IPS DF 19.7 (cell line): Measurements from ENCODE around the gene COIL.
"Not testable (repeated sequence)": the region's sequence is repeated elsewhere in the genome, so short reads cannot be mapped to it uniquely, and the experiment has no call there.

Source experiments
- DNase-seq: peaks from one replicate; pipeline ENCODE4 v3.0.0-alpha.2; 2013; ENCODE audit warnings: low read depth, low spot score

Gene COIL, protein sequence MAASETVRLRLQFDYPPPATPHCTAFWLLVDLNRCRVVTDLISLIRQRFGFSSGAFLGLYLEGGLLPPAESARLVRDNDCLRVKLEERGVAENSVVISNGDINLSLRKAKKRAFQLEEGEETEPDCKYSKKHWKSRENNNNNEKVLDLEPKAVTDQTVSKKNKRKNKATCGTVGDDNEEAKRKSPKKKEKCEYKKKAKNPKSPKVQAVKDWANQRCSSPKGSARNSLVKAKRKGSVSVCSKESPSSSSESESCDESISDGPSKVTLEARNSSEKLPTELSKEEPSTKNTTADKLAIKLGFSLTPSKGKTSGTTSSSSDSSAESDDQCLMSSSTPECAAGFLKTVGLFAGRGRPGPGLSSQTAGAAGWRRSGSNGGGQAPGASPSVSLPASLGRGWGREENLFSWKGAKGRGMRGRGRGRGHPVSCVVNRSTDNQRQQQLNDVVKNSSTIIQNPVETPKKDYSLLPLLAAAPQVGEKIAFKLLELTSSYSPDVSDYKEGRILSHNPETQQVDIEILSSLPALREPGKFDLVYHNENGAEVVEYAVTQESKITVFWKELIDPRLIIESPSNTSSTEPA

DNA sequence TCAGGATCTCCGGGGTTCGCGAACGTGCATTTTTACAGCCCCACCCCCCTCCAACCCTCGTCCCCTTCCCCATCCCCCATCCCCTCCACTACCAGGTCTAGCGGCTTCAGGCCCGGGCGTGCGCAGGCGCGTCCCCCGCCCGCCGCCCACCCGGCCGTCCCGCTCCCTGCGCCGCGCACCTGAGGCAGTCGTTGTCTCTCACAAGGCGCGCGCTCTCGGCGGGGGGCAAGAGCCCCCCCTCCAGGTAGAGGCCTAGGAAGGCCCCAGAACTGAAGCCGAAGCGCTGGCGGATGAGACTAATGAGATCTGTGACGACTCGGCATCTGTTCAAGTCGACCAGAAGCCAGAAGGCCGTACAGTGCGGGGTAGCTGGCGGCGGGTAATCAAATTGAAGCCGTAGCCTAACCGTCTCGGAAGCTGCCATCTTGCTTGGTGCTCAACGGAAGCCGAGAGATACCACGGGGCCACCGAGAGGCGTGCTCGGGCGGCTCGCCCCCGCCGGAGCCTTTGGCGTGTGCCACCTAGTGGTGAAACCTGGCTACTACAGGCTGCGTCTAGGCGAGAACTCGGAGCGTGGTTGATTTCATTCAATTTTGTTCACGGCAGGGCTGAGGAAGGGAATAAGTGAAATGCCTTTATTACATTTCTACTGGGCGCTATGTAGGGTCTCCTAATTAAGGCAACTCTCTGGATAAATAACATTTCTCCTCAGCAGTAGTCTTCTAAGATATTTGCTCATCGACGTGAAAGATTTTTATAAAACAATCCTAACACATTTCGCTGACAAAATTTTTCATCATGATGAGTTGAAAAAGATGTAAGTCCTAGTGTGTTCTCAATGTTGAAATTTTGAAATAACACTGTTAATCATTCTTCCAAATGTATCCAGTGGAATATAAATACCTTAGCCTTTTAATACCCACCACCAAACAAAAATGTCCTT, at the start of gene COIL:
Gene COIL, minus strand, starts transcription at position 455 of the 943 bp plus-strand sequence. Its CDS starts 31 bp downstream, at position 424.
- no peak for DNase-seq

DNA sequence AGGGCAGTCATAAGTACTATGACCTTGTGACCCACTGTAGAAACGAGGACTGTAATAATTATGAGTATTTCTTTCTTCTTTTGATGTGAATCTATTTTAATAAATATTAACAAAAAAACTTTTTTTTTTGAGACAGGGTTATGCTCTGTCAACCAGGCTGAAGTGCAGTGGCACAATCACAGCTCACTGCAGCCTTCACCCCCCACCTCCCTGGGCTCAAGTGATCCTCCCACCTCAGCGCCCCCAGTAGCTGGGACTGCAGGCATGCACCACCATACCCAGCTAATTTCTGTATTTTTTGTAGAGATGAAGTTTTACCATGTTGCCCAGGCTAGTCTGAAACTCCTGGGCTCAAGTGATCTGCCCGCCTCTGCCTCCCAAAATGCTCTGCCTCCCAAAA, 49.6 kb upstream of the COIL start:
- DNase-seq = no peak

GRCh38 chr17:57009737-57010445, 49.0 kb upstream of the COIL start:
- DNase-seq = peak; percentile 73

- DNase-seq = no peak
These were observed 48.1 kb upstream of the COIL start for GRCh38 chr17:57008958-57009357.

DNA sequence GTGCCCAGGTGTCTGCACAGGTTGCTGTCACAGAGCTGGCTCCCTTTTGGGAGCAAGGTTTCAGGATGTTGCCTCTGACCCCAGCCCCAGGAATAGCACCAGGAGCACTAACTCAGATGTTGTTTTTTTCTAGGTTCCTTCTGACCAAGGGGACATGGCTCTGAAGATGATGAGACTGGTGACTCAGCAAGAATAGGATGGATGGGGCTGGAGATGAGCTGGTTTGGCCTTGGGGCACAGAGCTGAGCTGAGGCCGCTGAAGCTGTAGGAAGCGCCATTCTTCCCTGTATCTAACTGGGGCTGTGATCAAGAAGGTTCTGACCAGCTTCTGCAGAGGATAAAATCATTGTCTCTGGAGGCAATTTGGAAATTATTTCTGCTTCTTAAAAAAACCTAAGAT, 45.2 kb upstream of the COIL start:
- no peak for DNase-seq

DNA sequence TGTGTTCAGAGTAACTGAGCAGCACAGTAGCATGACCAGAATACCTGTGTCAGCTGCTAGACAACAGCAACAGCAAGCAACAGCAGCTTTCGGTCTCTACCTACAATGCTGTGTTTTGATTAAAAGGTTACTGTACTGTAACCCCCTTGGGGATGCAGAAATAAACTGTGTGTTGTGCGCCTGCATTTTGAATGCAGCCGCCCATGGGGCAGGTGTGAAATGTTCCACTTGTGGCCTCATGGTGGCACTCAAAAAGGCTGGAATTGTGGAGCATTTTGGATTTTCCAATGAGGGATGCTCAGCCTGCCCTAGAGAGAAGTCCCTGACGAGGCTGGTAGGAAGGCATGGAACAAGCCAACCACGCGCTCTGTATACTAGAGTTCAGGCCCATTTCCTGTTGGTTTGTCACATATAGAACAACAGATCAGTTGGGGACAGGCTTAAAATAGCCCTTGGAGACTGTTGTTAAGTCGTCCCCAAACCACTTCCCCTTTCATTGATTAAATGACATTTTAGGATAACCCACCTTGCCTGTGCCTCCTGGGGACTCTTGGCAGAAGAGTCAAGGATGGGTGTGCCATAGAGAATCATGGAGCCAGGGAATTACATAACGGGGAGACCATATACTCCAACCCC, 44.2 kb upstream of the COIL start:
- DNase-seq = no peak

DNA sequence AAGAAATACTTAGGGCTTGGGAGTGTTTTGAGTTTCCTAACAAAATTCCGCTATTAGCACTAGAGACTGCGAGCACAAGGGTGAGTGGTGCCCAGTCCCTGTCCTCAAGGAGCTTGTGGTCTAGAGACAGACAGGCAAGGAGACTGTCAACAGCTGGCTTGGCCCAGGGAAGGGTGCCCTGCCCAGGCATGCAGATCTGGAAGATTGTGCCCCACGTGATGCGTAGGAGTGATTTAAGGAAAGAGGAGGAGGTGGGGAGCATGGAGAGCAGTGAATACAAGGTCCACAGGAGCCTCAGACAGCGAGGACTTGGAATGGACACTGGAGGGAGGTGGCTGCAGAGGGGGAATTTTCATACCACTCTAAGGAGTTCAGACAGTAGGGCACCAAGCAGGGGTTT, 42.1 kb upstream of the COIL start:
- no peak for DNase-seq

GRCh38 chr17:57001541-57001940, 40.7 kb upstream of the COIL start:
- DNase-seq = no peak

GRCh38 chr17:56997313-56997712, 36.5 kb upstream of the COIL start:
- no peak for DNase-seq

DNA sequence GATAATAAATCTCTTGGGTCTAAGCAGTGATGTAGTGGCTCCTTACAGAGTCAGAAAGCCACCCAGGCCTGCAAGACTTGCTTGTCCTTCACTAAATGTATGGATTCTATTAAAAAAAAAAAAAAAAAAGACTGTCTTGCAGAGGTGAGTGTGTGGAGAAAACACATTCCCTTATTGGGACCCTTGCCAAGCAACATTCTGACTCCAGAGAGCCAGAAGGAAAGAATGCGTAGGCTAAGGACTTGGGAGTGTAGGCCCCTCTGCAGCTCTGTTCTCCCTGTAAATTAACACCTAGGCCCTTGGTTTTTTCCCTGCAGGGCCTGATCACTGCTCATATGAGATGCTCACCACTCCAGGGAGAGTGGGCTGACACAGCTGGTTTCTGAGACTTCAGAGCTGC, 34.9 kb upstream of the COIL start:
- DNase-seq = no peak

DNA sequence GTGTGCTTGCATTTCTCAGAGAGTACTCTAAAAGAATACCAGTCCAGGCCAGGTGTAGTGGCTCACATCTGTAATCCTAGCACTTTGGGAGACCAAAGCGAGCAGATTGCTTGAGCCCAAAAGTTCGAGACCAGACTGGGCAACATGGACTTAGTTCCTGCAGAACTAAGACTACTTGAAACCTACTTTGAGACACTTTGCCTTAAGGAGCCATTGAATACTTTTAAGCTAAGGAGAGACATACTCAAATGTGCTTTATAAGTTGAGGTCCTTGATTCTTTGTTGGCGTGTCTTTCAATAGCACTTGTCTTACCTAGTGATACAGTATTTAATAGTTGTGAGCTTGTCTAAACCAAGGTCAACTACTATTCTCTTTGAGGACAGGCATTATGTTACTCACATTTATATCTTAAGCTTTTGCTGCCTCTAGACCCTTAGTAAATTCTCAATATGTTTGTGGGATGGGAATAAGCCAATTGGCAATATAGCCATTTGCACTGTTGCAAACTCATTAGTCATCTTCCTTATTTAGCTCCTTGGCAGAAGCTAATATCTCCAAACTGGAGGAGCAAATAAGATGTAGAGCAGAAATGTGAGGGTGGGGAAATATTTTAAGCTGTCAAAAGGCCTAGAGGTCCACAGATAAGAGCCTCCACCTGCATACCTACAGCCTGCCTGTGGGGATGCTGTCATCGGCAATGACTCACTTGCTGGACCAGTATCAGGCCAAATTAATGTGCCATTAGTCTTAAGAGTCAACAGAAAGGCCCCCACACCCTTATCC, 33.4 kb upstream of the COIL start:
- no peak for DNase-seq

- DNase-seq = no peak
These were observed 31.5 kb upstream of the COIL start for GRCh38 chr17:56992364-56992763.

DNA sequence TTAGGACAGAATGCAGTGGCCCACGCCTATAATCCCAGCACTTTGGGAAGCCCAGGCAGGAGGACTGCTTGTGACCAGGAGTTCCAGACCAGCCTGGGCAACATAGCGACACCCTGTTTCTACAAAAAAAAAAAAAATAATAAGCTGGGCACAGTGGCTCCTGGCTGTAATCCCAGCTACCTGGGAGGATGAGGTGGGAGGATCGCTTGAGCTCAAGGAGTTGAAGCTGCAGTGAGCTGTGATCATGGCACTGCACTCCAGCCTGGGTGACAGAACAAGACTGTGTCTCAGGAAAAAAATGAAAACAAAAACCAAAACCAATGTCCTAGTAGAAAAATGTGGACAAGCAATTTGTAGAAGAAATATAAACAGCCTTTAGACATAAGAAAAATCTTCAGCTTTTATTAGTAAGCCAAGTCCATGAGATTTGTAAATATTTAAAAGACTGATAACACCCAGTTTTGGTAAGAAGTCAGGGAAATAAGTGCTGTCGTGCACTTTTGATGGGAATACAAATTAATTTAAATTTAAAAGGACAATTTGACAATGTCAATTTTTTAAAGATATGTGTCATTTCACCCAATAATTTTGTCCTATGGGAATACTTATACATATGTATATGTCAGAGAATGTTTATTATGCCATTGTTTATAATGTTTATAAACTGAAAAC, 28.2 kb upstream of the COIL start:
- no peak for DNase-seq

- no peak for DNase-seq
These were observed 26.5 kb upstream of the COIL start for GRCh38 chr17:56987283-56987834.

DNA sequence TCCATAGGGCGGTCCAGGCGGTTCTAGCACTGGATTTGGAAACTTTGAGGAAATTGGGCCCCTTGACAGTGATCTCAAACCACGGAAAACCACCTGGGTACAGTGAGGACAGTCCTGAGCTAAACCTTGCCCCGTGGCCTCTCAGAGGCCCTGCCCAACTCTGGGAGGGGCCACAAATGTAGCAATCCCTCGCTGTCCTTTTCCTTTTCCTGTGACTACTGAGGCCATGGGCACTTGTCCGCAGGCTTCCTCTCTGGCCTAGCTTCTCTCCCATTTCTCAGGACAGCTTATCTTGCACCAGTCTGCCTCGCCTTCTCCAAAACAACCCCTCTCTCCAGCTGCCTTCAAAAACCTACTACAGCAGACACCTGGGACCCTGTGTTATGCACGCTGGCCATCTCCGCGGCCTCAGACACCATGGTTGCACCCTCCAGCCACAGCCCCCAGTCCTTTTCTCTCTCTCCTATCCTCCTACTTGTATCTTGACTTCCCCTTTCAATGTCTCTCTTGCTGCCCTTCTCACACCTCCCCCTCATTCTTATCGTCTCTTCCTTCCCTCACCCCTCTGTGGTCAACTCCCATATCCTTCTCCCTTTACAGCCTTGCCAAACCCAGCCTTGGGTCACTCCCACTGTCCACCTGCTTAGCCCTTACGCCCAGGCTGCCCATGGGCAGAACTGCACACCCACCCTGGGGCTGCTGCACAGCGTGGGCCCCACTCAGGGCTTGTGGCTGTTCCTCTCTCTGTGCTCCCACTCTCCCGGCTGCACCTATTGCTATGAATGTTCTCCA, 24.7 kb upstream of the COIL start:
- no peak for DNase-seq

DNA sequence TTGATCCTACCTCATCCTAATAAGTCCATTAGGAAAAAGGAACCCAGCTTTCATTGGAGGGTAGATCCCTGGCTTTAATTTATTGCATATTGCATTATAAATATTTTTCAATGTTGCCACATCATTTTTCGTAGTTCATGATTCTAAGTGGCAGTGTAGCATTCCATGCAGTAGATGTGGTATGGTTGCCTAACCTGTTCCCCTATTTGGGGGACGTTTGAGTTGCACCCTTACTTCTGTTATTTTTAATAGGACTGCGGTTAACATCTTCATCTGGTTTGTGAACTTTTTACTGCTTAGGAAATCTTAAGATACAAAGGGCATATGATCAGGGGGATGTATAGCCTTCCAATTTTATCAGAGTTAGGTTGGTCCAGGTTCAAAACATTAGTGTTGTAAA, 22.5 kb upstream of the COIL start:
- DNase-seq = no peak

DNA sequence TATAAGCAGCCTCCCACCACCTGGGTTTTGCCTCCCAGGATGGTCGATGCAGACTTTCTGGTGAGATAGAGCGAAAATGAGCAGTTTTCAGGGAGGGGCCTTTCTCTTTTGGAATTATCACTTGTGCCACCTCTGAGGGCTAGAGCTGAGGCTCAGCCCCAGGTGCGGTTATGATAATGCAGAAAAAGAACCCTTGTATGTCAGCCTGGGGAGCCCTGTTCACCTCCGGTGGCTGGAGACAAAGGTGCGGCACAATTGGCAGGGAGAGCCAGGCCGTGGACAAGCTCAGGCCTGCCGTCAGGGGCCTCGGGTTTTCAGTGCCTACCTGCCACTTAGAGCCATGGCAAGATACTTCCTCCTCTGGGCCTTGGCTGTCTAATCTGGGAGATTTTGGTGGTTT, 21.5 kb upstream of the COIL start:
- DNase-seq = no peak

DNA sequence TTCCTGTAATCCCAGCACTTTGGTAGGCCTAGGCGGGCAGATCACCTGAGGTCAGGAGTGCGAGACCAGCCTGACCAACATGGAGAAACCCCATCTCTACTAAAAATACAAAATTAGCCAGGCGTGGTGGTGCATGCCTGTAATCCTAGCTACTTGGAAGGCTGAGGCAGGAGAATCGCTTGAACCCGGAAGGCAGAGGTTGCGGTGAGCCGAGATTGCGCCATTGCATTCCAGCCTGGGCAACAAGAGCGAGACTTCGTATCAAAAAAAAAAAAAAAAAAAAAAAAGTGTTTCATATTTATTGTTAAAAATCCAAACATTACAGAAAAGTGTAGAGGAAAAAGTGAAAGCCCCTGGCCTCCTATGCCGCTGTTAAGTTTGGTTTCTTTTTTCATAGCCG, 19.7 kb upstream of the COIL start:
- DNase-seq = not testable (repeated sequence)

GRCh38 chr17:56979091-56979480, 18.2 kb upstream of the COIL start:
- DNase-seq = no peak
